A549 treated with Mapracorat at 1 μM for 4 hours (cell line): ENCODE measurements around the gene NR6A1. TPM values are rescaled to one million over a fixed set of nuclear protein-coding genes. Genes with fewer than 3 reads are reported as not detected.

ENCODE experiments used
- total RNA-seq: library from RNA; stranded (reverse); fragments of 200-300 nt; extraction: Qiagen RNA extraction; gene quantifications from 5 replicates; pipeline ENCODE4 v1.2.3, GENCODE V29; 2022

NR6A1 gene
- total RNA-seq = 1.5 to 2.1 TPM (median 1.8 TPM) in 5 replicates

DNA sequence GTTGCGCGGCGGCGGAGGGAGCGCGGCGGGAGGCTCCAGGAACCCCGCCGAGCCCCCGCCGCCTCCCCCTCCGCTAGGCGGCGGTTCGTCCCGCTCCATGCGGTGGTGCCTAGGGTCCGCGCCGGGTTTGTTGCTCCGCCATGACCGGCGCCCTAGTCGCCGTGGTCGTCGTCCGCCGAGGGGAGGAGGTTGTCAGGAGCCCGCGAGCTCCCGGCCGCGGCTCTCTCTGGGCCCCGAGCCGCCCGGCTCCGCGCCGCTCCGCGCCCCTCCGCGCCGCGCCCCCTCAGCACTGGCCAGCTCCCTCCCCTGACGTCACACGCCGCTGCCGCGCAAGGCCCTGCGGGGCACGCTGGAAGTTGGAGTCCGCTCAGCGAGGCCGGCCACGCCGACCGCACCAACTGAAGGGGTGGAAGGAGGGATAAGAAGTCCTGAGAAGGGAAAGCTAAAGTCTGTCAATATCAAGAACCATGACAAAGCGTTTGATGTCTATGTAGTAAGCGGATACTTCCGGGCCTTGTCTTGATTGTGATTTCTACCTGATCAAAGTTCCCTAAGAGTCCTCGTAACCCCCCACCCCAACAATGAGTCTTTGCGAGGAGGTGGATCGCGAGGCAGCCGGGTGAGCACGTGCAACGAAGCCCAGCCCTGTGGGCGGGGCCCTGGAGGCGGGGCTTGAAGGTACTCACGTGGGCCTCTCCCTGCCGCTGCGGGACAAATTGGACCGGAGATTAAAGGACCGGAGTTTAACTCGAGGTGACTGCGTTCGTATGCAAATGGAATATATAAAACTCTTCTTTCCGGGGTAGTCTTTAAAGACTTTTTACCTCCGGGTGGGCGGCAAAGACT, at the start of gene NR6A1:
Gene NR6A1 (minus strand): TSS at position 291 of the 846 bp plus-strand sequence.

DNA sequence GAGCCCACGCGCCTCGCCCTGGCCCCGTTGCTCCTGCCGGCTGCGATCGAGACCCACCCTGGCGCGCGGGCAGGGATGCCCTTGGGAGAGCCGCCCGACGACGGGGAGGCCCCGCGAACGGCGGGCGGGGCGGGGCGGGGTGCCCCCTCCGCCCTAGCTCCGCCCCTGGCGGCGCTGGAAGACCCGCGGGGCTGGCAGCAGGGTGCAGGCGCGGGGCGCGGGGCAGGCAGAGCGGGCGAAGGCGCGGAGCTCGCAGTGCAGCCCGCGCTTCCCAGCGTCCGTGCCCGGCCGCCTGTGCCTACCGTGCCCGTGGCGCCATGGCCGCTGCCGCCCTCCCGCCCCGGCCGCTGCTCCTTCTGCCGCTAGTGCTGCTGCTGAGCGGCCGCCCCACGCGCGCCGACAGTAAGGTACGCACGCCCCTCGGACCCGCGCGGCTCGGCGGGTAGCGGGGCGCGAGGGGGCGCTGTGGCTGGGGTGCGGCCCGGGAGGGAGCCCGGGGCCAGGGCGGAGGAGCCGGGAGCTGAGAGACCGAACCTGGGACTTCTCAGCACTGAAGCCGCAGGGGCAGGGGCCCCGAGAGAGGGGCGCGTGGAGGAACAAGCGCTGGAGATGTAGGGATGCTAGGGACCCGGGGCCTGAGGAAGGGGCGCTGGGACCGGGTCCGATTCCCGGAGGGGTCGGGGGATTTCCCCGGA, 6.0 kb upstream of the NR6A1 start, which contains the start of gene OLFML2A:
Gene OLFML2A (plus strand): TSS at position 180 of the 695 bp plus-strand sequence. CDS start 138 bp downstream, at position 318.

DNA sequence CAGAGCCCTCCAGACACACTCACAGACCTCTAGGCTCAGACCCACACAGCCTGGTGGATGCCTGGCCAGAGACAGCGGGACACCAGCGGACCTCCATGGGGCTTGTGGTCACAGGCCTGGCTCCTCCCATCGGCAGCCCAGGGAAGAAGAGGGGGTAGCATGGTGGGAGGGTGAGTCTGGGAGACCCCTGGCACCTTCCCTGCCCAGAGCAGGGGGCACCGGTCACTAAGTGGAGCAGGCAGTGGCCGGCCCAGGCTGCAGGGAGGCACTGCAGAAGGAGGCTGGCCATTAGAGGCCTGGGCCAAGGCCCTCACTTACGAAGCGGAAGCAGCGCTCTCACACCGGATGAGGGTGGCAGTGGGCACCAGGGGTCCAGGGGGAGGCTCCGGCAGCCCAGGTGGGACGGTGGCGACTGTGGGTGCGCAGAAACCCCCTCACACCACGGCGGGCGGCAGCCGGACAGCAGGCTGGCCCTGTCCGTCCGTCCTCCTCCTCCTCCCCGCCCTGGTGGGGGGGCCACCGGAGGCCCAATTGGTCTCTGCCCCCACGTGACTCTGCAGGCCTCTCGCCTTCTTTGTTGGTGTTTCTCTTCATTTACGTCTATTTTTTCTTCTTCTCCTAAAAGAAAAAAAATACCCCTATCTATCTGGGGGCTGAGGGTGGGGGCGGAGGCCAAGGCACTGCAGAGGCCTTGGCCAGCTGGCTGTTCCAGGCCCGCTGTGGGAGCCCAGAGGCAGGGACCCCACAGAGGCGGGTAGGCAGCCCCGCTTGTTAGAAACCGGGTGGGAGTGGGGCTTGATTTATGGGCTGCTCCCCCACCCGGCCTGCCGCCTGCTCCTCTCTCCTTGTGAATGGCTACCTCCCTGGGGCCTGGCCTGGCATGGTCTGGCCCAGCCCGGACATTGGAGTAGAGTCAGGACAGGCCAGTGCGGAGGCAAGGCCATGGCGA, 263.9 kb downstream of the NR6A1 start, which contains the start of gene NR5A1:
Gene NR5A1 (minus strand): TSS at position 469 of the 949 bp plus-strand sequence. CDS start 4,004 bp downstream, outside the sequence.

Other genes starting within 250 kb of the NR6A1 start
- 19.1 to 31.2 TPM (median 27.9 TPM) in 5 replicates for gene OLFML2A, start 5.8 kb upstream of the NR6A1 start, total RNA-seq
- gene WDR38, start 82.1 kb upstream of the NR6A1 start, total RNA-seq = 0.11 to 0.15 TPM (median 0.13 TPM) in 4 of 5 replicates, not detected in the other
- gene RPL35, start 90.6 kb upstream of the NR6A1 start, total RNA-seq = 2,829 to 3,261 TPM (median 2,904 TPM) in 5 replicates
- gene ARPC5L, start 90.8 kb upstream of the NR6A1 start, total RNA-seq = 58.9 to 83.2 TPM (median 70.0 TPM) in 5 replicates
- 9.9 to 11.4 TPM (median 10.8 TPM) in 5 replicates for gene GOLGA1, start 169.8 kb upstream of the NR6A1 start, total RNA-seq